ENCODE results near the gene SNED1. TPM values are rescaled to one million over a fixed set of nuclear protein-coding genes. Genes with fewer than 3 reads are reported as not detected.
"Not testable (repeated sequence)": the region's sequence is repeated elsewhere in the genome, so short reads cannot be mapped to it uniquely, and the experiment has no call there.

Gene SNED1
- total RNA-seq, 4 donors from 2014 or later: 18.0 to 52.2 (median 32.5) TPM

DNA sequence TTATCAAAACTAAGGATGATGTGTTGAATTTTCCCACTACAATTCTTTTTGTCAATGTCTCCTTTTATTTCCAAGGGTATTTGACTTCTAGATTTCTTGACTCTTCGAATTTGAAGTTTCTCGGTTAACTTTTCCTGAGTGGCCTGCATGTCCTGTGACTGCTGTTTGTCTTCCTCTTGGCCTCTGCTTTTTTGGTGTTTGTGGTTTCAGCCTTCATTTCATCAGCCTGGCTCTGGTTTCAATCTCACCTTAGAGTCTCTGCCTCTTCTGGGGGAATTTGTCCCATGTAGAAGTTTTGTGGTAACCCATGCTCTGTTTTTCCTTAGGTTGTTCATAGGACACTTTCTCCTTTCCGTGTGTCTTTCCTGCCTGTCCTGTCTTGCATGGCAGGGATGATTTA lies 28.3 kb upstream of the SNED1 start:
- ATAC-seq (ENCODE audit: low FRiP score) (no peak), DNase-seq (ENCODE audit: low spot score) (no peak)

DNA sequence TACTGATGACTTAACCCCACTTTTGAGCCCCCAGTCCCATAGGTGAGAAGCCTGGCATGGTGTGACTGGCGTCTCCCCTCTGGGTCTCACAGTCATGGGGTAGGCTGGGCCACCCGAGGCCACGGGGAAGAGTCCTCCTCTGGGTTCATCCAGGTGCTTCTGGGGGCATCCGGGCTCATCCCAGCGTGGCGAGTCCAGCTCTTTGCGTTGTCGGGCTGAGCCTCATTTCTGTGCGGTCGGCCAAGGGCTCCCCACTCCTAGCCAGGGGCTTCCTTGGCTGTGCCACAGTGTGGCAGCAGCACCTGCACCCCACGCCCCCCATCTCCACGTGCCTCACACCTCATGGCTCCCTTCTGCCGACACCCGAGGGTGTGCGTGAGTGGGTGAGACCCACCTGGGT lies 27.6 kb upstream of the SNED1 start:
- TF ChIP-seq, protein P1, sequence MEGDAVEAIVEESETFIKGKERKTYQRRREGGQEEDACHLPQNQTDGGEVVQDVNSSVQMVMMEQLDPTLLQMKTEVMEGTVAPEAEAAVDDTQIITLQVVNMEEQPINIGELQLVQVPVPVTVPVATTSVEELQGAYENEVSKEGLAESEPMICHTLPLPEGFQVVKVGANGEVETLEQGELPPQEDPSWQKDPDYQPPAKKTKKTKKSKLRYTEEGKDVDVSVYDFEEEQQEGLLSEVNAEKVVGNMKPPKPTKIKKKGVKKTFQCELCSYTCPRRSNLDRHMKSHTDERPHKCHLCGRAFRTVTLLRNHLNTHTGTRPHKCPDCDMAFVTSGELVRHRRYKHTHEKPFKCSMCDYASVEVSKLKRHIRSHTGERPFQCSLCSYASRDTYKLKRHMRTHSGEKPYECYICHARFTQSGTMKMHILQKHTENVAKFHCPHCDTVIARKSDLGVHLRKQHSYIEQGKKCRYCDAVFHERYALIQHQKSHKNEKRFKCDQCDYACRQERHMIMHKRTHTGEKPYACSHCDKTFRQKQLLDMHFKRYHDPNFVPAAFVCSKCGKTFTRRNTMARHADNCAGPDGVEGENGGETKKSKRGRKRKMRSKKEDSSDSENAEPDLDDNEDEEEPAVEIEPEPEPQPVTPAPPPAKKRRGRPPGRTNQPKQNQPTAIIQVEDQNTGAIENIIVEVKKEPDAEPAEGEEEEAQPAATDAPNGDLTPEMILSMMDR (IDR thresholded peaks at IDR 0.05): no peak
- DNase-seq (ENCODE audit: low spot score) (no peak), ATAC-seq (ENCODE audit: low FRiP score) (no peak)

More for the DNA sequence above, 28.3 kb upstream of the SNED1 start:
- TF ChIP-seq, protein P1 (IDR thresholded peaks at IDR 0.05): no peak

DNA sequence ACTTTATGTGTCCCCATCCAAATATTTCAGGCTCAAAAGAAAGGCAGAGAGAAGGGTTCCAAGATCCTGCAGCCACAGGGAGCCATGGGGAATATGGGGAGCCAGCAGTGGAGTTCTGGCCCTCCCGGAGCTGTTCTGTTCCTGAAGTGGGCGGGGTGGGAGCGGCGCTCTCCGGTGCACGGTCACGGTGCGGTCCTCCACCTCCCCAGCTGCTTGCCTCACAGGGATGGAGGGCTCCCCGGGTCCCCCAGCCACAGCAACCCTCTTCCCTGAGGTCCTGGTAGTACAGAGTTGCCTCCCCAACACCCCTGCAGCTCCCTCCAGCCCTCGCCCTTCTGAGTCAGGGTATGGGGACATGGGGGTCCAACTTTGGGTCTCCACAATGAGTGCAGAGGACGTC lies 26.2 kb upstream of the SNED1 start:
- TF ChIP-seq, protein P1 (IDR thresholded peaks at IDR 0.05): no peak
- ATAC-seq (ENCODE audit: low FRiP score): no peak
- DNase-seq (ENCODE audit: low spot score): no peak

DNA sequence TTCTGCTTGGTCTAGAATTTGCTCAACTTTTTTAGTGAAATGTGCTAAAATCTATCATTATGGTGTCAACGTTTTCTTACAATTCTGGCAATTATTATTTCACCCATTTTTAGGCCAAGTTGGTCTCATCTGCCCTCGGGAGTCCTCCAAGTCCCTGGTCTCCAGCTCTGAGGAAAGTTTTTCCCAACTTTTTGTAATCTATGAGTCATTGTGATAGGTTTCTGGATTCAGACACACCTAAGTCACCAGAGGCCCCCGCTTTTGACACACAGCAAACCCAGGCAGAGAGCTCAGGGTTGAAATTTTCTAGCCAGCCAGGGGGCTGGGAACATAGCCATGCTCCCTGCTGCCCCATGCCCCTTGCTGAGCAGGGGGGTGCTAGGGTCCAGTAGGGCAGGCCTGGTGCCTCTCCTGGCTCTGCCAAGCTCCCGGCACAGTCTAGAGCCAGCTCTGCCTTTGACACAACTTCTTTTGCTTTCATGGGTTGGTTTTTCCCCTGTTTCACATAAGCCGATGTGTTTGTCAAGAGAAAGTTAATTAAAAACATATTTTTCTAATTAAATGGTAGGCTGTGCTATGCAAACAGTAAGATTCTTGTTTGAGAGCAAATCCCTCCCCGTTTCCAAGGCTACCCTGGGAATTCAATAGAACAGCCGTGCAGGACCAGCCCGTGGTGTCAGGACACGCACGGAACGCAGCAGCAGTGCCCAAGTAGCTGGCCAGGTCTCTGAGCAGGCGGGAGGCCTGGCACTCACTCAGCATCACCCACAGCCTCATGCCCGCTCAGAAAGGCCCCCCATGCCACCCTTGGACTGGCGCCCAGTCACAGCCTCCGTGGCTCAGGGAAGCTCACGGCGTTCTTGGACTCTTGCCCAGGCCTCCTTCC lies 25.5 kb upstream of the SNED1 start:
- DNase-seq (ENCODE audit: low spot score): no peak
- ATAC-seq (ENCODE audit: low FRiP score): no peak
- TF ChIP-seq, protein P1 (IDR thresholded peaks at IDR 0.05): no peak

DNA sequence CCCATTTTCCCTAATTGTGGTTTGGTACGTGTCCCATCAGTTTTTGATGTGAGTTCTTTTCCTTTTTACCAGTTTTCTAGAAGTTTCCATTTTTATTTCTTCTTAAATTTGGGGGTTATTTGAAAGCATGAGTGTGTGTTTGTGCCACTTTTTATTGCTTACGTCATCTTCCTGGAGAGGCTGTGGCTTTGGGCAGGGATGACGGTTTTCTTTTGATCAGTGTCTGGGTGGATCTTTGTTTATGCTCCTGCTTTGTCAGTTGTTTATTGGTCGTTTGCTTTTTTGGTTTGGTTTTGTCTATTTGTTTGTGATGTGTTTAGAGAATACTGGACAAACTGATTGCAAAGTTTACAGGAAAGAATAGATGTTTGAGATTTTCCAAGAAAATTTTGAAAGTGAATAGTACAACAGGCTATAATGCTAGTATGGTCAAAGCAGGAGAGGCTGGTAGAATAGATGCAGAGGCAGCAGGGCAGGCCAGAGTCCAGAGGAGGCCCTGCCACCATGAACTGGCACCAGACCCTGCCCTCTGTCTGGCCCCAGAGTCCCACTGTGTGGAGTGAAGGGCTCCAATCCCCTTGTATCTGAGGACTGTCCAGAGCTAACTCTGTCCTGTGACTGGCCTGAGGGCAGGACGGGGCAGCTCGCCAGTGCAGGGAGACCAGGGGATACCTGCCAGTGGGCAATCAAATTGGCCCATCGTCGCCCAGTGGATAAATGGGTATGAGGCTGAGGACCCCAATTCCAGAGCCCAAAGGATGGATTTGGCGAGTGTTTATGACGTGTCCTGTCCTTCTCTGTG lies 23.4 kb upstream of the SNED1 start:
- no peak for DNase-seq (ENCODE audit: low spot score)

DNA sequence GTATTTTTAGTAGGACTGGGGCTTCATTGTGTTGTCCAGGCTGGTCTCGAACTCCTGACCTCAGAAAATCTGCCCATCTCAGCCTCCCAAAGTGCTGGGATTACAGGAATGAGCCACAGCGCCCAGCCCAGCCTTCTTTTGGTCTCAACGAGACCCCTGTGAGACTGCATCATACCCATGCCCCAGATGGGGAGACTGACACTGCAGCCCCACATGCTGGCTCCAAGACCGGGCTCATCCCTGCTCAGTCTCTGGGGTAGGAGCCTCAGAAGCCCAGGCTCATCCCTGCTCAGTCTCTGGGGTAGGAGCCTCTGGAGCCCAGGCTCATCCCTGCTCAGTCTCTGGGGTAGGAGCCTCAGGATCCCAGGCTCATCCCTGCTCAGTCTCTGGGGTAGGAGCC lies 22.5 kb upstream of the SNED1 start:
- not testable (repeated sequence) for DNase-seq (ENCODE audit: low spot score)

More for the DNA sequence above, 23.4 kb upstream of the SNED1 start:
- no peak for ATAC-seq (ENCODE audit: low FRiP score)
- TF ChIP-seq, protein P1 (IDR thresholded peaks at IDR 0.05): no peak

DNA sequence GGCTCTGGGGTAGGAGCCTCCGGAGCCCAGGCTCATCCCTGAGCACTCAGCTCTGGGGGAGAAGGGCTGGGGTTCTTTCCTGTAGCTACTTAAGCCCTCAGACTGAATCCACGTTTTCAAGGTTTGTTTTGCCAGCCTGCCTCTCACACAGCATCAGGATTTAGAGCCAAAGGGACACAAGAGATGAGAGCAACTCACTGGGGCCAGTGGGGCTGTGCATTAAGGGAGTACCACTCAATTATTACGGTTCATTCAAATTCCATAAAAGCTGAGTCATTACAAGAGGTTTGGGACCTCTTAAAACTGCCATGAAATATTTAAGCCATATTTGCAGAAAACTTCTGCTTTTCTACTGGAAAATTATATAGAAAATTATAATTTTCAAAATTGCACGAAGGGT lies 17.1 kb upstream of the SNED1 start:
- no peak for DNase-seq (ENCODE audit: low spot score)

More for the DNA sequence above, 22.5 kb upstream of the SNED1 start:
- ATAC-seq (ENCODE audit: low FRiP score): not testable (repeated sequence)

More for the DNA sequence above, 17.1 kb upstream of the SNED1 start:
- TF ChIP-seq, protein P1 (IDR thresholded peaks at IDR 0.05): no peak
- no peak for ATAC-seq (ENCODE audit: low FRiP score)
